Mononuclear cell (primary cell): ENCODE measurements around the gene YPEL2. TPM values are rescaled to one million over a fixed set of nuclear protein-coding genes. Genes with fewer than 3 reads are reported as not detected.

ENCODE experiments used
- H3K27me3 ChIP-seq: 2 replicates; pipeline ENCODE4 v1.6.0; 2011; ENCODE audit warnings: low read length, control low read depth; ENCODE audit not compliant: insufficient read depth
- H3K4me1 ChIP-seq: 2 replicates; pipeline ENCODE4 v1.5.1; 2011; ENCODE audit warnings: mild to moderate bottlenecking, low read length, control low read depth; ENCODE audit not compliant: insufficient read depth
- H3K4me3 ChIP-seq: 2 replicates; pipeline ENCODE4 v1.5.1; 2011; ENCODE audit warnings: mild to moderate bottlenecking, low read length, moderate library complexity
- H3K9me3 ChIP-seq: 2 replicates; pipeline ENCODE4 v1.5.1; 2011; ENCODE audit warnings: low read depth, mild to moderate bottlenecking, control low read depth, low read length
- total RNA-seq: library from RNA; depleted of rRNA; stranded (reverse); fragments of >200 nt; gene quantifications from one replicate; pipeline ENCODE4 v1.2.3, GENCODE V29; 2012

YPEL2 gene
- total RNA-seq, 1 donor: 70.9 TPM

DNA sequence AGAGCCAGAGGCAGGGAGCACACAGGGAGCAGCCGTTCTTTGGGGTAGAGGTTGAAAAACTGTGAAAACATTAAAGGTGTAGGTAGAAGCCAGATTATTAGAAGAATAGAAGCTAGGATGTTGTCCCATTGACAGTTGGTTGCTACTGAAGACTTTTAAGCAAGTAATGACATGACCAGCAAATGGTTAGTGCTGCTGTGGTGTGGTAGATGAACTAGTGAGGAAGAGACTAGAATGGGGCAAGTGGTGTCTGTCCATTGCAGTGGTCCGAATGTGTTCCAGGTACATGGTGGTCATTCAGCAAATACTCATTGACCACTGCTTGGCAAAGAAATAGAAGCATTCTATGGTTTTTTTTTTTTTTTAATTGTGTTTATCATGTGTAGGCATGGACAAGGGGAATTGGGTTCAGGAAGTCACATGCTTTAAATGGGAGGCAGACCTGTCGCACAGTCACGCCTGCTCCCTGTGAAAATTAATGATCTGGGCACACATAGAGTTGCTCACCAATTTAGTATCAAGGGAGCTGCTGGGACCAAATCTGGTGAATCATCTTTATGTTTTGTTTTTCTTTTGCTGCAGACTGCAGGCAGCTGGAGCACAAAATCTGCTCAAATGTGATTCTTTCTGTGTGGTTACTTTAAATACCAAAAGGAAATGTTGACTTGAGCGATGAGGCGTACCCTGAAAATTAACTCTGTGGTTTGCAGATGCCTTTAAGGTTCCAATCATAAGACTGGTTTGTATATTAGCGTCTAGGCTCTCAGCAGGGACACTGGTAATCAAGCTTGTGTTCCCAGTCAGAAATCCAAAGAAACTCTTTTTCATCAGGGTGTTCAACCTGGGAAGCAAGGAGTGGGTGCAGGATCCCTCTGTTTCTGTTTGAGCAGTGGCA lies 30.7 kb downstream of the YPEL2 start:
- Histone ChIP-seq H3K27me3 (no peaks in the 10 kb centered on the region), H3K9me3 (no peaks in the 10 kb centered on the region), H3K4me1 (peaks cover 82% of the 10 kb centered on the region), H3K4me3 (no peak overlapping the region)

DNA sequence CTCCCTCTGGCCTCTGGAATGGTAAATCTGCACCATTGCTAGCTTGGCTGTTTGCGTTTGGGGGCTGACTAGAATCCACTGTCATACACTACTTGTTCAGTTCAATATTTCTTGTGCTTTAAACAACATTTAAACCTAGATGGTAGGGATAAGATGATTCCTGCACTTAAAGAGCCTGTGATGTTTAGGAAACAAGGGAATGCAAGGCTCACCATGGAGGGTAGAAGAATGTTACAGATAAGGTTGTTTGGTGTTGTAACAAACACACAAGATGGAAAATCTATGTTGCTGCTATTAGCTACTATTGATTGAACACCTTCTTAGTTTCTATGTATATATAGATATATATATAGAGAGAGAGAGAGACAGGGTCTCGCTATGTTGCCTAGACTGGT lies 31.4 kb downstream of the YPEL2 start:
- no peaks in the 10 kb centered on the region for H3K27me3 ChIP-seq
- peaks cover 87% of the 10 kb centered on the region for H3K4me1 ChIP-seq
- H3K4me3 ChIP-seq: no peak overlapping the region

DNA sequence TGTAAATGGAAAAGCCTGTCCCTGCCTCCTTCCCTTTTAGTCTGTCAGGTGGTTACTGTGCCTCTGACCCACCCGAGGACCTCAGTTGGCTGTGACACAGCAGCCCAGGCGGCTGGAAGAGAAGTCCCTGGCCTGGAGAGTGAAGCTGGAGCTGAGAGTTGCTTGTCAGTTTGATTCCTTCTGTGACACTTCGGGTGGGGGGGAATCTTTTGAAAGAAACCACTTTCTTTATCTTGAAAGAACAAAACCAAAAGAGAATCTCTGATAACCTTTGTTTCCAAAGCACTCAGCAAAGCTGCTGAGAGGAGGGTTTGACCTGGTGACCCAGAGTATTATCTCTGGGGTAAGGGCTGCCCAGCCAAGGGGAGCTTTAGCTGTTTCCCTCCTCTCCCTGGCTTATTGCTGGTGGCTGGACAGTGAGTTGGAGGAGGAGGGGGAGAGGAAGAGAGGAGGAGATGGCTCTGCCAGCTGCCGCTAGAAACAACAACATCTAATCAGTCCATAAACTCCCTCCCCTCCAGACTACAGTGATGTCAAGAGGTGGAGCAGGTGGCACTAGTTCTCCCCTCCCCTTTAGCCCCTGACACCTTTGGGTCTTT lies 34.0 kb downstream of the YPEL2 start:
- H3K9me3 ChIP-seq: no peaks in the 10 kb centered on the region
- H3K4me1 ChIP-seq: peaks cover 94% of the 10 kb centered on the region
- H3K4me3 ChIP-seq: no peak overlapping the region
- no peaks in the 10 kb centered on the region for H3K27me3 ChIP-seq

More for the DNA sequence above, 31.4 kb downstream of the YPEL2 start:
- H3K9me3 ChIP-seq: no peaks in the 10 kb centered on the region

DNA sequence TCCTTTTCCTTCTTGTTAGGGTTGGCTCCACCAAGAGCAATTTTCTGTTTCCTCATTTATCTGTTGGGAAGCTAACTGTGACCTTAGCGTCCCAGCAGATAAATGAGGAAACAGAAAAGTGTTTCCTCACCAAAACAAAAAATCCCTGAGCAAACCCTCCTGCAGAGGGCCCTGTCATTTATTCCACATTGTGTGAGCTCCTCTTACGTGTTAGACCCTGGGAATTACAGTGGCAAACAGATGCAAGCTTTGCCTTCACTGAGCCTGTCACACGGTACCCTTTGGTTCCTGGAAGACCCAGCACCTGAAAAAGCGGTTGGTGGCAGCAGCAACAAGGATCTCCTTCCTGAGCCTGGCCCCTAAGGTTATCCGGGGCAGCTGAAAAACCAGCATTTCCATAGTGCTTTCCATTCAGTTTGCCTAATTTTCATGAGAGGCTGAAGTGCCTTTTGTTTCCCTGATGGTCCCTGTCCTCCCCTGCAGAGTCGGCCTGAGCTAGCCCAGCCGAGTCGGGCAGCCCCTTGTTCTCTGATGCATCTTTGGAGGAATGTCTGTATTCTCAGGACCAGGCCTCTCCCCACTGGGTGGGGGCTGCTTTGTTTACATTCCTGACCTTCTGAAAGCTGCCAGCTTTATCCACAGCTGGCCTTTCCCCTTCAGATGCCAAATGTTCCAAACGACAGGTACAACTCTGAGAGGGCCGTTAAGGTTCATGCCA lies 34.7 kb downstream of the YPEL2 start:
- H3K27me3 ChIP-seq: no peaks in the 10 kb centered on the region
- no peaks in the 10 kb centered on the region for H3K9me3 ChIP-seq
- H3K4me1 ChIP-seq: peaks cover 94% of the 10 kb centered on the region
- H3K4me3 ChIP-seq: no peak overlapping the region

DNA sequence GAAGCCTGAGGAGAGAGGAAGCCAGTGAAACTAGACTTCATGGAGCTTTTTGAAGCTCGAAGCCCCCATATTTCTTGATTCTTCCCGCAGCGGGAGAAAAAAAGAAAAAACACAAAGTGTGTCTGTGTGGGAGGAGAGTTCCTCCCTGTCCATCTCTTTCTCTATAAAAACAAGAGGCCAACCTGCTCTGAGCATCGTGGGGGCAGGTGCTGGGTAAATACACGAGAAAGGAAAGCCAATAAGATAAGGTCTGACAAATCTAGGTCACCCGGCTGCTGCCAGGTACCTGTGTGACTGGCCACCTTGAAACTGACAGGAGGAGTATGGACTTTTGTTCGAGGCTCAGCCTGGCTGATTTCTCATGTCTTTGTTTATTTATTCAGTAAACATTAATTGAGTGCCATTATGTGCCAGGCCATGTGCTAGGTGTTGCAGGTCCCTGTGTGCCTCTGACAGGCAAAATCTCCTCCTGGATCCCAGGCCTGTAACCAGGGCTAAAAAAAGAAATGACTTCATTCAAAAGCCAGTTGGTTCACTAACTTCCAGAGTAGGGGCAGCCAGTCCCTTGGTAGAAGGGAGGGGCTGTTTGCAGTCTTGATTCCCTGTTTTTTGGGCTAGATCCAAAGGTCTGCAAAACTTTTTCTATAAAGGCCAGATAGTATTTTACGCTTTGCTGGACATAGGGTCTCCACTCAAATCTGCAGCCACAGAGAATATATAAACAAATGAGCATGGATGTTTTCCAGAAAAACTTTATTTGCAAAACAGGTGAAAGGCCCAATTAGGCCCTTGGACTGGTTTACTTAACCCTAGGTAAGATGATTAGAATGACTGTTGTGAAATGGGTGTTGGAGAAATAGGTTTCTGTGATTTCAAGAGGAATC lies 35.6 kb downstream of the YPEL2 start:
- Histone ChIP-seq H3K27me3 (no peaks in the 10 kb centered on the region), H3K4me1 (peaks cover 94% of the 10 kb centered on the region), H3K4me3 (no peak overlapping the region), H3K9me3 (no peaks in the 10 kb centered on the region)

DNA sequence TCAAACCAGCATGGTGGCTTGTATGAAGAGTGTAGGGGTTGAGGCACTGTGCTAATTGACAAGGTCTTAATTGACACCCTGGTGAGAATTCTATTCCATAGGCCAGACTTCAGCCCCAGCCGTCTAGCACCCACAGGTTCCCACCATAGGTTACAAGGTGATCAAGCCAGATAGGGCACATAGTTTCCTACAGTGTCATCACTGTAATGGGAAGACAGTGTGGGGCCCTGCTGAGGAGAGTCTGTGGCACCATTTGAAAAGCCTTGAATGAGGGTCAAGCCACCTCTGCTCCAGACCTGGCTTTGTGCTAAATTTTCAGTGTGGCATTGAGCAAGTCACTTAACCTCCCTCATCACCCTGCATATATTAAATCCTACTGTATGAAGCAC lies 36.2 kb downstream of the YPEL2 start:
- H3K9me3 ChIP-seq: no peaks in the 10 kb centered on the region
- H3K4me3 ChIP-seq: no peak overlapping the region
- no peaks in the 10 kb centered on the region for H3K27me3 ChIP-seq
- peaks cover 94% of the 10 kb centered on the region for H3K4me1 ChIP-seq

DNA sequence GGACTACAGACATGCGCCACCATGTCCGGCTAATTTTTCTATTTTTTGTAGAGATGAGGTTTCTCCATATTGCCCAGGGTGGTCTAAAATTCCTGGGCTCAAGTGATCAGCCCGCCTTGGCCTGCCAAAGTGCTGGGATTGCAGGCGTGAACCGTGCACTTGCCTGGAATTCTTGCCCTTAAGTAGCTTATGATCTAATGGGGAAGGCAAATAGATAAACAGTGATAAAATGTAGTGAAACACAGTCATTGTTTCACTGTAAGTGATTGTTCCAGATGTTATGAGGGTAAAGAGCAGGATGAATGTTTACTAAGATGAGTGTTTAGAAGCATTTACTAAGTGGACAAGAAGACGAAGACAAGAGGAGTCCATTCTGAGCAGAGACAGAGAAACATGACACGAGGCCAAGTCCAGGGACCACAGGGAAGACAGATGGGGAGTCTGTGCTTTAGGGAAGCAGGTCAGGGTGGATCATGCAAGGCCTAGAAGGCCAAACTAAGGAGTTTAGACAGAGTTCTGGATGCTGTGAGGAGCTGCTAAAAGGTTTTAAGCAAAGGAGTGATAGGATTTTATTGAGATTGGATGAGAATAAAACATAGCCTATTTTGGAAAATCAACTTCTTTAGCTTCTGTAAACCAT lies 36.9 kb downstream of the YPEL2 start:
- H3K4me1 ChIP-seq: peaks cover 95% of the 10 kb centered on the region
- no peaks in the 10 kb centered on the region for H3K9me3 ChIP-seq
- no peaks in the 10 kb centered on the region for H3K27me3 ChIP-seq
- no peak overlapping the region for H3K4me3 ChIP-seq

DNA sequence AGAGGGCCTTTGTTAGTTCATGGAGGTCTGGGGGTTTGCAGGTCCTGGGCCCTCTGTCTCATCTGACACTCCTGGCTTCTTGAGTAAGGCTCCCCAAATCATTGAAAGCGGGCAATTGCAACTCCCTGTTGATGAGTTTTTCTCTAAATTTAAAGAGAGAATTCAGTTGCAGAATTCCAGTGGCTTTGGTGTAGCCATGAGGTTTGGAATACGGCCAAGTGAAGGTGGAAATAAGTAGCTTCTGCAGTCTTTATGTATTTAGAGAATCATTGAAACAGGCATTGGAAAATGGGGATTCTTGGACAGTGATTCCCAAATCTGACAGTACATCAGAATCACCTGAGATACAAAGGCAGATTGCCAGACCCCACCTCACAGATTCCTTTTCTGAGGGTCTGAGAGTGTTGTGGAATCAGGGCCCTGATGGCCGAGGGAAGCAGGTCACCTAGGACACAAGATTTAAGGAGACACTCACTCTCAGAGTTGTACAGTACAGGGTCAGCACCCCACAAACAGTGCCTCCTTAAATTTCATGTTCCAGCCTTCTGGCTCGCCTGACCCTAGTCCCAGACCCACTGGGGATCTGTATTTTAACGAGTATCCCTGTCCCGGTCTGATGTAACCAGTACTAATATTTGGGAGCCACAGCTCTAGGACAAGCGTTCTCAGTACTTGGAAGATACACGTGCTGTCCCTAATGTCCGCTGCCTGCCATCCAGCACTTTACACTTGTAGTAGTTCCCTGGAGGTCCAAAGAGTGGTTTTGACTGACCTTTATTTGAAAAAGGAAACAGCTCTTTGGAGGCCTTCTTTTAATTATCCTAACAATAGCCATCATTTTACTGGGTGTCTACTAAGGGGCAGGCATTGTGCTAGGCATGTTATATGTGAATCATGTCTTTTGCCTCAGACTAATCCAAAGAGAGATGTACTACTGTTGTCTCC lies 37.8 kb downstream of the YPEL2 start:
- H3K4me3 ChIP-seq: no peak overlapping the region
- peaks cover 95% of the 10 kb centered on the region for H3K4me1 ChIP-seq
- H3K27me3 ChIP-seq: no peaks in the 10 kb centered on the region
- no peaks in the 10 kb centered on the region for H3K9me3 ChIP-seq

DNA sequence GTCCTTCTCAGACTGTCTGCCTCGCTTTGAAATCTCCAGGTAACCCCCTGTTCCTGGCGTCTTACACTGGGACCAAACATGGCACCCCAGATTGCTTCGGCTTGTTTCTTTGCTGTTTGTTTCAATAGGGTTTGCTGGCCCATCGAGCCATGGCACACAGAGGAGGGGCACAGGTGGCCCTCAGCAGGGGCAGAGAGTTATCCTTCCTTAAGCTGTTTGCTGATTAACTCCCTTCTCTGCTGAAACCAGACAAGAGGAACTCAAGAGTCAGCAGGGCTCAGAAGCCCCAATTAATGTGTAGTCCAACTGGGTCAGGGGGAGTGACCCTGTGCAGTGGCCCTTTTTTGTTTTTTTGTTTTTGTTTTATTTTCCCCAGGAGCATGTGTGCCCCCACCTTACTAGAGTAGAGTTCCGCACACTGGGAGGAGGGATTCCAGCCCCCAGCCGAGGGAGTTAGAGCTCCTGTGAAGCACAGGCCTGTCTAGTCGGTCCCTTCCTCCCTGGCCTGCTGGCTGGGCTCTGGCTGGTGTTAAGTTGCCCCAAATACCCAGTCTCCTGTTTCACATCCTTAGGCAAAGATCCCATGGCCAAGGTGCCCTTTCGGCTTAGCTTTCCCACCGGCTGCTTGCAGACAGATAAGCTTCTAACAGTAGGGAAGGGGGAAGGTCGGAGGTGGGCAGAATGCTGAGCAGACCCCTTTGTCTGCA lies 39.3 kb downstream of the YPEL2 start:
- H3K4me1 ChIP-seq: peaks cover 95% of the 10 kb centered on the region
- no peaks in the 10 kb centered on the region for H3K27me3 ChIP-seq
- H3K4me3 ChIP-seq: no peak overlapping the region
- no peaks in the 10 kb centered on the region for H3K9me3 ChIP-seq

DNA sequence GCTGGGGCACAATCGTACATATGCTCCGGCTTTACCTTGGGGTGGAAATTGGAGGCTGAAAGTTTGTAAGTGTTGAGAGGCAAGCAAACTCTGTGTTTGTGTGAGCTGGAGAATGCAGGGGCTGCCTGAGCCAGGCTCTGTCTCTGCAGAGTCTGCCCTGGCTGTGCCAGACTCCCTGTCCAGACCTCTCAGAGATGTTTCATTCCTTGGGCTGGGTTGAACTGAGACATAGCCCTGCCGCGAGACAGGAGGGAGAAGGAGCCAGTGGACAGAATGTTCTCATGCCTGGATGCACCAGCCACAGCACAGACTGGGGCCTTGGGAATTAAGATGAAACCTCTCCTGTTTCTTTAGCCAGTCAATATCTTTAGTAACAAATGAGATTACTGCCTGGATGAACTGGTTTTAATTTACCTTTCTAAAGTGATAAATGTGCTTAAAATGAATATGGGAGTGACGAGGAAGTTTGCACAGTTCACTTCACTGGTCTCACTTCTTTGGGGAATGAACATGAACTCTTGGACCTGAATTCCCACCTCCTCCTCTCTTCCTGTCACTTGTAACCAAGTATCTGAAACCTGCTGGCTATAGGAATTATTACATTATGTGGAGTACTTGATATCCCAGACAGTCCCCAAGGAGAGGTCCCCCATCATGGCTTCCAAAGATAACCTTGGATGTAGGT lies 40.1 kb downstream of the YPEL2 start:
- Histone ChIP-seq H3K4me1 (peaks cover 95% of the 10 kb centered on the region), H3K27me3 (no peaks in the 10 kb centered on the region), H3K4me3 (no peak overlapping the region), H3K9me3 (no peaks in the 10 kb centered on the region)

DNA sequence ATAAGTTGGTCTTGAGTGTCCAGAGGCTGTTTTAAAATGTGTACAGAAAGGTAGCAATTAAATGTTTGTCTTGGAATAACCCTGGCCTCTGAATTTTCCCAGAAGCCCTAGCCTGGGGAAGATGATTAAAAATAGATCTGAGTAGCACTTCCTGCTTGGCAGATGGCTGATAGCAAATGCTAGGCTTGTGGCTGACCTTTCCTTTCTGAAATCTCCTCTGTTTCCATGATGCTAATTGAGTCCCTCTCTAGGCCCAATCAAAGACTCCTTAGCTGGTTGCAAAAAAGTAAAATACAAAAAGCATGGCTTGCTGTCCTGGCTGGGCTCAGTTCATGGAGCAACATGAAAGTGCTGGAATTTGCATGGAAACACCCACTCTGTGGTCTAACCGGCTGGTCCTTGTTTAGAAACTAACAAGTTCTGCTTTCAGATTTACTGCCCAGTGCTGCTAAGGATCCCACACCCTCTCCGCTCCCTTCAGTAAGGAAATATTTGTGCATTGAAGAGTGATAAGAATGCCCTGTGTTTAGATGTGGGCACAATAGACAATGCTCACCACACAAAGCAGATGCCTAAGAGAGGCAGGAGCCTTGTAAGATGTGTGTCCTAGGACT lies 40.8 kb downstream of the YPEL2 start:
- Histone ChIP-seq H3K4me1 (peaks cover 93% of the 10 kb centered on the region), H3K4me3 (no peak overlapping the region), H3K9me3 (no peaks in the 10 kb centered on the region), H3K27me3 (no peaks in the 10 kb centered on the region)

DNA sequence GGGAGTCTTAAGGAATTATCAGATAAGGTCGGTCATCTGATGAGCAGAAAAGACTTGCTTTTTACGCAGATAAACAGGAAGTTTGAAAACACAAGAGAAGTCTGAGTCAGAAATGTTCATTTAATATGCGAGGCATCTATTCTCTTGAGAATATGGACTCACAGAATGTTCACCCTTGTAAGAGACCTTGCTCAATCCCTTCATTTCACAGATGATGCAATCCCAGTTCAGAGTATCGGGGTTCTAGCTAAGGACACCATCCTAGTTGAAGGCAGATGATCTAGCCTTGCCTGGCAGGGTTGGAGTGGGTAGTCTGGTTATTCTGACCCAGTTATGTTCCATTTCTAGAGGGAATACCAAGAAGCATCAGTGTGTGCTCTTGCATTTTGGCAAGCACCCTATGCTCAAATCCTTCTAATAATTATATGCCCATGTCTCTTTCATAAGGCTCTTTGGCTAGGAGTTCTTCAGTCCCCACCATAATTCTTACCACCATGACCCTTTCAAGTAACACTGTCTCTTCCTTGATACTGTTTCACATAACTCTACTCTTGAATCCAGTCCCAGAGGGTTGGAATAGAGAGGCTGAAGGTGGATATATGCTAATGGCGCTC lies 42.5 kb downstream of the YPEL2 start:
- no peak overlapping the region for H3K4me3 ChIP-seq
- no peaks in the 10 kb centered on the region for H3K27me3 ChIP-seq
- H3K4me1 ChIP-seq: peaks cover 75% of the 10 kb centered on the region
- H3K9me3 ChIP-seq: no peaks in the 10 kb centered on the region
